Measurements from ENCODE around the gene OR9A2. TPM values are rescaled to one million over a fixed set of nuclear protein-coding genes. Genes with fewer than 3 reads are reported as not detected.

The OR9A2 gene
- total and polyA plus RNA-seq, 10 of the 15 experiments (the other 5 are each of a cell fraction or from before 2014, with no cell fraction given) = not detected

GRCh38 chr7:143015926-143016490, 10.9 kb downstream of the OR9A2 start:
- intact Hi-C loops (cut with micrococcal nuclease; ENCODE audit: unreplicated experiment) (no loop called here), in situ Hi-C loops (cut with MboI) (loop anchor here (10.0 kb wide), 1 partner anchor 399 kb away; no protein-coding TSS in a partner anchor)
- POLR2A ChIA-PET = no interaction called here
- Histone ChIP-seq H3K9ac (ENCODE audit: control insufficient read depth, insufficient read depth, low read length) (no peak overlapping the region), H3K9me3 (replicated peaks; ENCODE audit: control insufficient read depth, insufficient read depth, low read length) (no peaks in the 10 kb centered on the region), H3K36me3 (ENCODE audit: control insufficient read depth in 2 of 2, insufficient read depth in 2 of 2, low read length in 1 of 2) (no peaks in the 10 kb centered on the region), H3K4me2 (ENCODE audit: control insufficient read depth, insufficient read depth) (no peak overlapping the region), H4K20me1 (ENCODE audit: control insufficient read depth, insufficient read depth) (no peaks in the 10 kb centered on the region), H2AFZ (ENCODE audit: control insufficient read depth, low read depth, low read length) (no peak overlapping the region), H3K4me3 (no peak overlapping the region), H3K79me2 (ENCODE audit: control insufficient read depth, insufficient read depth, low read length) (no peaks in the 10 kb centered on the region), H3K27ac (ENCODE audit: control insufficient read depth, insufficient read depth) (no peak overlapping the region), H3K27me3 (replicated peaks in 1 of 2; ENCODE audit: control insufficient read depth in 2 of 2, insufficient read depth in 2 of 2, low read length in 1 of 2) (peaks cover 0 to 3% of the 10 kb centered on the region in 2 experiments; a peak in 1 of 4 replicates), H3K4me1 (ENCODE audit: control insufficient read depth, insufficient read depth, low read length) (peaks cover 10% of the 10 kb centered on the region)
- DNase-seq (ENCODE audit: low read depth, low spot score) = no peak
- CTCF ChIA-PET = interaction anchor here (1.0 to 19.2 kb wide), 6 partner anchors 7 to 412 kb away, joined by 3 to 434 read pairs (median 10); partner anchors contain the start of gene TAS2R40
- no peak for ATAC-seq
- TF ChIP-seq NFYA (IDR thresholded peaks at IDR 0.05; ENCODE audit: borderline replicate concordance, low read depth, low read length) (no peak), PAX5 (IDR thresholded peaks at IDR 0.05; ENCODE audit: borderline replicate concordance, low read depth, low read length) (no peak), HDGF (IDR thresholded peaks at IDR 0.05) (no peak), TAF1 (IDR thresholded peaks at IDR 0.05; ENCODE audit: borderline replicate concordance, low read depth, low read length) (no peak), RCOR1 (conservative IDR thresholded peaks at IDR 0.05; ENCODE audit: low read depth, low read length) (no peak), MTA3 (IDR thresholded peaks at IDR 0.05; ENCODE audit: borderline replicate concordance, low read length) (no peak), JUND (IDR thresholded peaks at IDR 0.05; ENCODE audit: low read depth, low read length) (no peak)
- FAIRE-seq = no peak
- BruUV-seq (replicated peaks) = no TSS peak
- SMC1A ChIA-PET (ENCODE audit: uncharacterized antibody, unreplicated experiment) = interaction anchor here (1.4 to 7.9 kb wide), 4 partner anchors 11 to 199 kb away, joined by 4 to 54 read pairs (median 10); no protein-coding TSS in a partner anchor
- RAD21 ChIA-PET (ENCODE audit: unreplicated experiment) = interaction anchor here (1.2 to 6.3 kb wide), 2 partner anchors 27 to 199 kb away, joined by 3 to 37 read pairs; no protein-coding TSS in a partner anchor
- 32% methylated on average over 3 of the region's 3 CpGs for WGBS (ENCODE audit: insufficient coverage, insufficient replicate concordance, low lambda C conversion rate, missing lambda C conversion rate)
